Panc1 (cell line): Measurements from ENCODE around the gene CCDC127. TPM values are rescaled to one million over a fixed set of nuclear protein-coding genes. Genes with fewer than 3 reads are reported as not detected.
"Not testable (repeated sequence)": the region's sequence is repeated elsewhere in the genome, so short reads cannot be mapped to it uniquely, and the experiment has no call there.

Experiments
- ATAC-seq: fragments of 200-7000 bp; cut with Tn5 transposase; 2 replicates; pipeline ENCODE4 v1.9.1; 2020; ENCODE audit warnings: mild to moderate bottlenecking, moderate library complexity
- BruUV-seq: library from RNA; stranded (reverse); fragments of 400-500 nt; replicated peaks from 2 replicates; lab custom pipeline; 2021; lab: Mats Ljungman, UMichigan
- CTCF ChIA-PET: fragments of 300-600 bp; sonication (Branson Sonifier 250); formaldehyde crosslinking; loops from one replicate; lab custom pipeline; 2022; ENCODE audit warnings: antibody characterized with exemption; lab: Charles Lee
- POLR2A ChIA-PET: fragments of 300-600 bp; sonication (Branson Sonifier 250); formaldehyde crosslinking; loops from one replicate; lab custom pipeline; 2022; ENCODE audit warnings: antibody characterized with exemption; lab: Charles Lee
- DNase-seq: peaks from one replicate; pipeline ENCODE4 v3.0.0-alpha.2; 2010; ENCODE audit warnings: low read depth, low spot score
- H3K27ac ChIP-seq: 2 replicates; pipeline ENCODE4 v1.5.1; 2011; ENCODE audit warnings: mild to moderate bottlenecking, low read length, inconsistent platforms
- H3K27me3 ChIP-seq: fragments of 200-500 bp; sonication (Bioruptor generic); 2 replicates; pipeline ENCODE4 v1.6.0; 2014; ENCODE audit warnings: low read length, inconsistent platforms; ENCODE audit not compliant: control insufficient read depth, insufficient read depth
- H3K36me3 ChIP-seq: fragments of 200-500 bp; sonication (Bioruptor generic); 2 replicates; pipeline ENCODE4 v1.5.1; 2014; ENCODE audit warnings: inconsistent platforms, mild to moderate bottlenecking, low read length, moderate library complexity; ENCODE audit not compliant: control insufficient read depth, insufficient read depth
- H3K4me1 ChIP-seq: 2 replicates; pipeline ENCODE4 v1.5.1; 2011; ENCODE audit warnings: inconsistent platforms, mild to moderate bottlenecking, low read length, moderate library complexity; ENCODE audit not compliant: control insufficient read depth, insufficient read depth
- H3K4me3 ChIP-seq, 2 experiments: 2 replicates each; pipeline ENCODE4 v1.5.1; 2011 to 2012; ENCODE audit warnings: low read depth in 2 of 2, low read length in 2 of 2, mild to moderate bottlenecking in 2 of 2, inconsistent platforms in 1 of 2, moderate library complexity in 1 of 2
- H3K9me3 ChIP-seq: fragments of 200-500 bp; sonication (Bioruptor generic); 2 replicates; pipeline ENCODE4 v1.5.1; 2014; ENCODE audit warnings: low read depth, mild to moderate bottlenecking, inconsistent platforms, low read length, moderate library complexity; ENCODE audit not compliant: control insufficient read depth, insufficient read depth
- POLR2AphosphoS5 ChIP-seq: IDR thresholded peaks from 2 replicates; pipeline ENCODE4 v1.6.1; 2012; ENCODE audit warnings: mild to moderate bottlenecking, low read depth, low read length, moderate library complexity
- SIN3A ChIP-seq: IDR thresholded peaks from 2 replicates; pipeline ENCODE4 v1.6.1; 2012; ENCODE audit warnings: low read depth, mild to moderate bottlenecking, low read length, moderate library complexity, borderline replicate concordance; ENCODE audit not compliant: insufficient read depth
- TCF7L2 ChIP-seq: IDR thresholded peaks from 2 replicates; pipeline ENCODE4 v1.6.1; 2011; ENCODE audit warnings: mild to moderate bottlenecking, low read depth, low read length, inconsistent platforms
- in situ Hi-C: cut with HindIII; loops from 2 replicates; pipeline ENCODE4 v1.10.0; 2016; ENCODE audit warnings: low sequenced_read_pairs, low pct_unique_long_range_greater_than_20kb
- intact Hi-C: fragments of 100-400 bp; cut with micrococcal nuclease; formaldehyde crosslinking; loops from one replicate; pipeline ENCODE4 v1.10.0; 2022; ENCODE audit not compliant: unreplicated experiment
- total RNA-seq: library from RNA; stranded (reverse); gene quantifications from one replicate; pipeline ENCODE4 v1.2.1, GENCODE V29; 2021; ENCODE audit not compliant: unreplicated experiment
- TF ChIP-seq, protein P1 (sequence below), 2 experiments: IDR thresholded peaks; 2 replicates each; pipeline ENCODE4 v1.6.1; 2011 to 2012; ENCODE audit warnings: low read depth in 2 of 2, control low read depth in 1 of 2, low read length in 1 of 2, mild to moderate bottlenecking in 1 of 2, moderate library complexity in 1 of 2; ENCODE audit not compliant: insufficient read depth in 1 of 2
- TF ChIP-seq, protein P2 (sequence below): fragments of 450-650 bp; IDR thresholded peaks from 2 replicates; pipeline ENCODE4 v1.5.1; 2017; ENCODE audit warnings: mild to moderate bottlenecking

The CCDC127 gene
- total RNA-seq, 1 experiment from 2014 or later, result 8.1 TPM

GRCh38 chr5:237931-238330 is 20.0 kb upstream of the CCDC127 start:
- CTCF ChIA-PET, H3K4me1 ChIP-seq, H3K9me3 ChIP-seq, BruUV-seq, ATAC-seq, H3K36me3 ChIP-seq, H3K4me3 ChIP-seq, intact Hi-C loops, in situ Hi-C loops, H3K27me3 ChIP-seq, H3K27ac ChIP-seq, POLR2A ChIA-PET, DNase-seq: not testable (repeated sequence)

GRCh38 chr5:235527-235926 is 17.6 kb upstream of the CCDC127 start:
- DNase-seq, intact Hi-C loops, H3K9me3 ChIP-seq, H3K4me3 ChIP-seq, ATAC-seq, in situ Hi-C loops, H3K27me3 ChIP-seq, POLR2A ChIA-PET, H3K4me1 ChIP-seq, H3K27ac ChIP-seq, H3K36me3 ChIP-seq: not testable (repeated sequence)
- TSS peak; percentile 29 for BruUV-seq
- CTCF ChIA-PET, result interaction anchor here (0.6 kb wide), 1 partner anchor 13 kb away, joined by 3 read pairs; no protein-coding TSS in a partner anchor

DNA sequence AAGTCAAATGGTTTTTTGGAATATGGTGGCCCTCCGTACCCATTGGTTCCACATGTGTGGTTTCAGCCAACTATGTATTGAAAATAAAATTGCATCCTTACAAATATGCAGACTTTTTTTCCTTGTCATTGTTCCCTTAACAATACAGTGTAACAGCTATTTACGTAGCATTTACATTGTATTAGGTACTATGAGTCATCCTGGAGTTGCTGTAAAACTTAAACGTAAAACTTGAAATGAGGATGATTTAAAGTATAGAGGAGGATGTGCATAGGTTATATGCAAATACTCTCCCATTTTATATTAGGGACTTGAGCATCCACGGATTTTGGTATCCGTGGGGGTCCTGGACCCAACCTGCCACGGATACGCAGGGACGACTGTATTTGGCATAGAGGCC is 16.5 kb upstream of the CCDC127 start:
- H3K4me3 ChIP-seq, result no peak overlapping the region
- no peak for DNase-seq
- H3K36me3 ChIP-seq, result peaks cover 5% of the 10 kb centered on the region
- ChIA-PET POLR2A (no interaction called here), CTCF (interaction anchor here (0.7 kb wide), 1 partner anchor 109 kb away, joined by 7 read pairs; no protein-coding TSS in a partner anchor)
- BruUV-seq, result no TSS peak
- TF ChIP-seq, protein P1, sequence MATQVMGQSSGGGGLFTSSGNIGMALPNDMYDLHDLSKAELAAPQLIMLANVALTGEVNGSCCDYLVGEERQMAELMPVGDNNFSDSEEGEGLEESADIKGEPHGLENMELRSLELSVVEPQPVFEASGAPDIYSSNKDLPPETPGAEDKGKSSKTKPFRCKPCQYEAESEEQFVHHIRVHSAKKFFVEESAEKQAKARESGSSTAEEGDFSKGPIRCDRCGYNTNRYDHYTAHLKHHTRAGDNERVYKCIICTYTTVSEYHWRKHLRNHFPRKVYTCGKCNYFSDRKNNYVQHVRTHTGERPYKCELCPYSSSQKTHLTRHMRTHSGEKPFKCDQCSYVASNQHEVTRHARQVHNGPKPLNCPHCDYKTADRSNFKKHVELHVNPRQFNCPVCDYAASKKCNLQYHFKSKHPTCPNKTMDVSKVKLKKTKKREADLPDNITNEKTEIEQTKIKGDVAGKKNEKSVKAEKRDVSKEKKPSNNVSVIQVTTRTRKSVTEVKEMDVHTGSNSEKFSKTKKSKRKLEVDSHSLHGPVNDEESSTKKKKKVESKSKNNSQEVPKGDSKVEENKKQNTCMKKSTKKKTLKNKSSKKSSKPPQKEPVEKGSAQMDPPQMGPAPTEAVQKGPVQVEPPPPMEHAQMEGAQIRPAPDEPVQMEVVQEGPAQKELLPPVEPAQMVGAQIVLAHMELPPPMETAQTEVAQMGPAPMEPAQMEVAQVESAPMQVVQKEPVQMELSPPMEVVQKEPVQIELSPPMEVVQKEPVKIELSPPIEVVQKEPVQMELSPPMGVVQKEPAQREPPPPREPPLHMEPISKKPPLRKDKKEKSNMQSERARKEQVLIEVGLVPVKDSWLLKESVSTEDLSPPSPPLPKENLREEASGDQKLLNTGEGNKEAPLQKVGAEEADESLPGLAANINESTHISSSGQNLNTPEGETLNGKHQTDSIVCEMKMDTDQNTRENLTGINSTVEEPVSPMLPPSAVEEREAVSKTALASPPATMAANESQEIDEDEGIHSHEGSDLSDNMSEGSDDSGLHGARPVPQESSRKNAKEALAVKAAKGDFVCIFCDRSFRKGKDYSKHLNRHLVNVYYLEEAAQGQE (IDR thresholded peaks at IDR 0.05; ENCODE audit: insufficient read depth in 1 of 2, low read depth in 2 of 2, low read length in 1 of 2), result no peak
- TF ChIP-seq, protein P2, sequence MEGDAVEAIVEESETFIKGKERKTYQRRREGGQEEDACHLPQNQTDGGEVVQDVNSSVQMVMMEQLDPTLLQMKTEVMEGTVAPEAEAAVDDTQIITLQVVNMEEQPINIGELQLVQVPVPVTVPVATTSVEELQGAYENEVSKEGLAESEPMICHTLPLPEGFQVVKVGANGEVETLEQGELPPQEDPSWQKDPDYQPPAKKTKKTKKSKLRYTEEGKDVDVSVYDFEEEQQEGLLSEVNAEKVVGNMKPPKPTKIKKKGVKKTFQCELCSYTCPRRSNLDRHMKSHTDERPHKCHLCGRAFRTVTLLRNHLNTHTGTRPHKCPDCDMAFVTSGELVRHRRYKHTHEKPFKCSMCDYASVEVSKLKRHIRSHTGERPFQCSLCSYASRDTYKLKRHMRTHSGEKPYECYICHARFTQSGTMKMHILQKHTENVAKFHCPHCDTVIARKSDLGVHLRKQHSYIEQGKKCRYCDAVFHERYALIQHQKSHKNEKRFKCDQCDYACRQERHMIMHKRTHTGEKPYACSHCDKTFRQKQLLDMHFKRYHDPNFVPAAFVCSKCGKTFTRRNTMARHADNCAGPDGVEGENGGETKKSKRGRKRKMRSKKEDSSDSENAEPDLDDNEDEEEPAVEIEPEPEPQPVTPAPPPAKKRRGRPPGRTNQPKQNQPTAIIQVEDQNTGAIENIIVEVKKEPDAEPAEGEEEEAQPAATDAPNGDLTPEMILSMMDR, result no peak
- TF ChIP-seq SIN3A (no peak), POLR2AphosphoS5 (no peak), TCF7L2 (no peak)
- H3K4me1 ChIP-seq, result no peaks in the 10 kb centered on the region
- H3K27ac ChIP-seq, result no peak overlapping the region
- H3K27me3 ChIP-seq, result no peaks in the 10 kb centered on the region
- H3K9me3 ChIP-seq, result no peaks in the 10 kb centered on the region
- intact Hi-C loops, result no loop called here
- in situ Hi-C loops, result no loop called here
- no peak for ATAC-seq

- H3K4me1 ChIP-seq, H3K27ac ChIP-seq, H3K36me3 ChIP-seq, DNase-seq, H3K4me3 ChIP-seq, POLR2A ChIA-PET, intact Hi-C loops, in situ Hi-C loops, BruUV-seq, CTCF ChIA-PET, H3K27me3 ChIP-seq, ATAC-seq, H3K9me3 ChIP-seq: not testable (repeated sequence)
Observed at GRCh38 chr5:233426-233825, 15.5 kb upstream of the CCDC127 start.
